Stimulated activated CD8-positive, alpha-beta memory T cell treated with anti-CD3 and anti-CD28 coated beads, Interleukin-2, amount 100 ng/mL, for 1 hour (primary cell): ENCODE data around the gene CENPP.

Experiments
- DNase-seq, 2 donors: peaks; one replicate each; pipeline ENCODE4 v3.0.0-alpha.2; 2020; ENCODE audit warnings: low read depth in 2 of 2

Gene CENPP

DNA sequence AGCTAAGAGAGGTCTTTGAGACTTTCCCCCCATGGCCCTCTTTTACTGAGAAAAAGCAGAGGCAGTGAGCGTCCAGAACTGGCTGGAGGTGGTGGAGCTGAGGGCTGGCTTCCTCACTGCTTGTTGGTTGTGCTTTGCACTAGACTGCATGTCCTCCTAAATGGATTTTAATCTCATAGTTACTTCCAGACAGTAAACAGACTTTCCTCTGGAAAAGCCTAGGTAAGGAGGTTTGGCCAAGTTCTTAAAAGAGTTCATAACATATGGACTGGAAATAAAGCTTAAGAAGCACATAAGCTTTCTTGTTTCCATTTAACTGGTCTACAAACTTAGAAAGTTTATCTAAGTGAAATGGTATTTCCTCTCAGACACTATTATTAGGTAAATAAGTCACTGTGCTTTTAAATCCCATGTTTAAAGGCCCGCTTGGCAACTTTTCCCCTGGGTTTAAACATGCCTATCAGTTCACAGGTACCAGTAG, 154.6 kb downstream of the CENPP start:
- DNase-seq, result no peak

DNA sequence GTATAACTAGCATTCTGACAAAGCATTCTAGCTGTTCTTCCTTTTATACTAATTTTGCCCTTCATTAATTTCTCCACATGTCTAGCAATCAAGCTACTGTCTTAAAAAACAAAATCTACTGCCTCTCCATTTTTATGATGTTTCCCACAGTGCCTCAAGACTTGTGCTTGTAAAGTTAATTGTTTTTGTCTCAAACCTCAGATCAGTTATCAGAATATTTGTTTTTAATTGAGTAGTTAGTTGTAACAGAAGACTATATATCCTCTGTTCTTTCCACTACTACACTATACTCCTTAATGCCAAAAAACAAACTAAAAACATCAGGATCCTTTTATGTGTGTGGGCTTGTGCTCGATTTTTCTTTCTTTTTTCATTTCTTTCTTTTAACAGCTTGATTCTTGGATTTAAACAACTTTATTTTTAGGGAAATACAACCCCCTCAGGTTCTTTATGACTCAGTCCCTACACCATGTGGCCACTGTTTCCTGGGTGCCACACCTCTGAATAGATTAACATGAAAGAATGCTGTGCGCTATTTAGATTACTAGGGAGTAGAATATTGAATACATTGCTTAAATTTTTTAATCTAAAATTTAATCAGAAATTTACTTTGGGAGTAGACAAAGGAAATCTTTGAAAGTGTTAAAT, 155.4 kb downstream of the CENPP start:
- no peak for DNase-seq

DNA sequence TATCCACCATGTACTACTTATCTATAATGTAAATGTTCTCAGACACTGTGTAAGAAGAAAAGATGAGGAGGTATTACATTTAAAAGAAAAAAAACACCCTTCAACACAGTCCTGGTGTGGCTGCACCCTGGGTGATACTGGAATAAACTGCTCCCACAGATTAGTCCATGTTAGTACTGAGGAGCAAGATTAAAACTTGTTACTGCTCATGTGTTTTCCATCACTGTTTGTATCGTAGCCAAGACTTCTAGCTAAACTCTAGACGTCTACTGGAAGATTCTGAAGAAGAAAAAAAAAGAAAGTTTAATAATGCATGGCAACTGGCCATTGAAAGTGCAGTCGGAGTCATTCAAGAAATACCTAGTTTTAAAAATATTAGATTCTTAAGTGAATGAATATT, 156.6 kb downstream of the CENPP start, which contains the start of gene ASPN:
Gene ASPN (minus strand): TSS at position 178 of the 400 bp plus-strand sequence.
- DNase-seq, result no peak

DNA sequence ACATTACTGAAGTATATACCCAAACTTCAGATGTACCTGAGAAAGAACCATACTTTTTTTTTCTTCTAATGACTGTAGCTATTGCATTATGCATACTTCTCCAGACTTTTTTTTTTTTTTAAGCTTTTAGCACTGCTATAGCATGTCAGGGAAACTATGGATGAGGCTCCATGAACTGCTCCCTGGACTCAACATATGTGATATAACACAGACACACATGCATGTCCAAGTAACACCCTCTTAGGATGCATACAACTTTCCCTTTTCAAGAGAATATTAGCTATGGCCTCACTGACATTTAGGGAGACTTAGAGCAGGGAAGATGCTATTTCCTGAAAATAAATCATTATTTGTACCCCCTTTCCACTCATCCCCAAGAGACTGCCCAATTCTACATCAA, 157.1 kb downstream of the CENPP start:
- no peak for DNase-seq

DNA sequence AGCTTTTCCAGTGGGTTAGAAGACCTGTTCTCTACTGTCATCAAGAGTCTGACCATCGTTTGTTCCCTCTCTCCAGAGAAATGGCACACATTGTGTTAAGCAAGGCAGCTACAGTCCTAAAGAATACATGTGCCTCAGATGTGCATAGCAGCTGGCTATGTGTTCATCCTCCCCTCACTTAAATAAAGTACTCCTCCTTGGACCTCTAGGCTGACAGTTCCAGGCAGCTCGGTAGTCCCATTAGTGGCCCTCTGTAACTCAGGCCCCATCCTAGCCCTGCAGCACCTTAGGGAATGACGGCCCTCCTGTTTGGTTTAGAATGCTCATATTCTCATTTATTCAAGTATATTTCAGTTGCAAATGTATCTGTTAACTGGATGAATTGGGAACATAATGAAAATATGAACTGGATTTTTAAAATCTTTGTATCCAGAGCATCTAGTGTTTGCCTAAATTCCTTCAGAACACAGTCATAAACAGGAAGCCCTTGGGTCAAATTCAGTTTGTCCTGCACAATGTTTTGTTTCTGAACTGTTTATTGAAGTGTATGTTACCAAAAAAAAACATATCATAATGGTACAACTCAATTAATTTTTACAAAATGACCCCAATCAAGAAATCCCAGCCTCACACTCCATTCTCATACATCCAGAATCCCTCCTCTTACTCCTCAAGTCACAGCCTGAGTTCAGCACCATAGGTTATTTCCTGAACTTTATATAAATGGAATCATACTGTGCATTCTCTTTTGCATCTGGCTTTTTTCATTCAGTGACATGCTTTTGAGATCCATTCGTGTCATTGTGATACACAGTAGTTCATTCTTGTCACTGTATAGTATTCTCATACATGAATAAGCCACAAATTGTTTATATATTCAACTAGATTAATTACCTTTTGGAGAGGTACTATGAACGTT, 158.1 kb downstream of the CENPP start:
- no peak for DNase-seq

DNA sequence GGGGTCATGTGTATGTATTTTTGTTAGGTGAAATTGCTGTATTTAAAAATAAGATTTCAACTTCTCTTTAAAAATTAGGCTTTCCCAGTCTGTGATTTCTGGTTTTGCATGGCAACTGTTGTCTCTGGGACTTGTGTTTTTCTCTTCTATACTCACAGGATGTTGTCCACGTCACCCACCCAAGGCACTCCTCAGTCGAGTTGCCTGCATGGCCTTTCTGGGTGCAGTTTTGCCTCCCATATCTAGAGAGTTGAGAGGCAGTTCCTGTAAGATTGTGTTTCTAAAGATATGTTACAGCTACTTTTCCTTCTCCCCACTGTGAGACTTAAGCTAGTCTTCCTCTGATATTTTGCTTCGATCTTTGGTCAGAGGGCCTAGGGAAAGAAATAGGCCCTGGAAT, 158.8 kb downstream of the CENPP start:
- DNase-seq, result no peak

DNA sequence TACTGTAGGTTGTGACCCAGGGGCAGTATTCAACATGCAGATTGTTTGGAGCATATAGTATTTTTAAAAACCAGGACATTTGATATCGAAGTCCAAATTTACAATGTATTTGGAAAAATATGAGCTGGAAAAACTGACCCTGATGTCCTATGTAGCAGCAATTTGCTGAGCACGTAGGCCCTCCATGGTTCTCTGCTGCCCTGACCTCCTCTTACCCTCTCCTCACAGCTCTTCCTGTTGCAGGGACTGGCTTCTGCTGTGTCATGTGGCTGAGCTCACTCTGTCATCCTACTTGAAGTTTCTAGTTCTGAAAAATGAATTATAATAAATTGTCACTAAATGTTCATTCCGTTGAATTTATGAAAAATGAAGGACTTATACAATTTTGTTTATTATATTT, 160.6 kb downstream of the CENPP start:
- DNase-seq, result no peak

DNA sequence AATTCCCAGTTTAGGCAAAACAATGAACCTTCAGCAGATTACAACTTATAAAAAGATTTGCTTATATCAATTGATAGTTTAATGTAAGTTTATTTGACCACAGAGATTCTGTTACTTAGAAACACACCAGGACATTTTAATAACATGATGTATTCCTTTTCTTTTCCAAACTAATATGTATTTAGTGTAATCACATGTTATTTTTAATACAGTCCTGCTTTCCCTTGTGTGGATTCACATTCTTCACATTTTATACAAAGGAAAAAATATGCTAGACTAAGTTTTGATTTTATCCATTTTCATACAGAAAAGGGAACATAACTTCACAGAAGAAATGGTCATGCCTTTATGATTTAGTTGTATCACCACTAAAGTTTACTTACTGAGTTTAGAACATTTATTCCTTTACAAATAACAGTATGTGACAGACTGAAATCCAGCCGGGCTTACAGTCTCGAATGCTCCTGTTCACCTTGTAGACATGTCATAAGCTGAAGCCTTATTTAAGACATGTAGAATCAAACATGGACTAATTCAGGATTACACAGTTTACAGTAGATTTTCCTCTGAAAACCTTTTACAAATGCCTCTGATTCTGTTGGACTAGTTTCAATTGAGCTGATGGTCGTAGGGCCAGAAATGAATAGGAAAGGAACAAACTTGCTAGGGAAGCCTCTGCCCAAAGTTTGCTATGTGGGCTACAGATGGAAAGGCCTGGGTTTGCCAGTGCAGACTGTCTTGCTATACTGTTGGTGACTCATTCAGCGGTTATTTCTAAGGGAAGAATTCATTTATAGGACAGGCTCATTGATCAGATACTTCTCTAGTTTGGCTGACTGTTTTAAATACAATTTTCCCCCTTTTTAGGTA, 163.2 kb downstream of the CENPP start:
- no peak for DNase-seq

DNA sequence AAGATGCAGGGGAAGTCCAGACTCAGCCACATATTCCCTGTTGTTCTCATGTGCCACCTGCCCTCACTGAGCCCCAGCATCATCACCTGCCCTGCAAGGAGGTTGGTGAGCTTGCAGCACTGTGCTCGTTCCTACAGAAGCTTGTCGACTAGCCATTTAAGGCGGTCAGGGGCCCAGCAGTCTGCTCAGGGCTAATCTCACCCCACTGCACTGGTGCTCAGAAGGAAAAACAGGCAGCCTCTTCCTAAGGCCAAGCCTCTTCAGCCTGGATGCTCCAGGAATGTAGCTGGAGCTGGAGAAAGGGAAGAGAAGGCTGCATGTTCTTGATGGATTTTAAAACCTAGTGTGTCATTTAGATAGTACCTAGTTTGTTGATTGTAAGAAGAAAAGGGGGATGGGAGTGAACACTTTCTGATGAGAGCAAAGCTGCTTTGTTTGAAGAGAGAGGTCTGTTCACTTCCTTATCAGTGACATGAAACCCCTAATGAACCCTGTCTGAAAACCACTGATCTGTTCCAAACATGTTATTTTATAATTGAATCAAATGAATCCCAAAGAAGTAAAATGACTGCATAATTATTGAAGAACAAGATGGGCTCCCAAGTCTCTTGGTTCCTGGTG, 167.1 kb downstream of the CENPP start:
- no peak for DNase-seq

DNA sequence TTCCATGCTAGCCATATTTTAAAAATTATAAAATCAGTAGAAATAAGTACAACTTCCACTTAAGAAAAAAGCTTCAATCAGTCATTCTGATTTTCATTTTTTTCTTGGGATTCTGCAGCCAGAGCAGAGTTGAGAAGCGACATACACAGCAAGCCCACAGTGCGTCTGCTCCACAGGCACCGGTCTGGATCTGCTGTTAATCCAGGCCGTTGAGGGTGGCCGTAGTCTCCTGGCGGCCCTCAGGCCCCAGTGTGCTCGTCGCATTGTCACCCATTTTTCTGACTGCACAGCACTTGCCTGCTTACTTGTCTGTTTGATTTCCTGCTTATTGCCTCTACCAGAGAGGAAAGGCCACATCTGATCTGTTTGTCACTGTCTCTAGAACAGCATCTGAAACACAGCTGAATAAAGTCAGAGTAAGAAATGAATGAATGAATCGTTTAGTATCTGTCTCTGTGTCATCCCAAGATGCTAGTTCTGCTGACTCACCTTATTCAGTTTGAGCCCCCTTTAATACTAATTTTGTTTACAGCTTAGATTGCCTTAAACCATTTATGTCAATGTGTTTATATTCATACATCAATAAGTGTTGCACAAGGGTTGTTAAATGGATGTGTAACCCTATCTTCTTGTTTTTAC, 168.1 kb downstream of the CENPP start:
- no peak for DNase-seq

DNA sequence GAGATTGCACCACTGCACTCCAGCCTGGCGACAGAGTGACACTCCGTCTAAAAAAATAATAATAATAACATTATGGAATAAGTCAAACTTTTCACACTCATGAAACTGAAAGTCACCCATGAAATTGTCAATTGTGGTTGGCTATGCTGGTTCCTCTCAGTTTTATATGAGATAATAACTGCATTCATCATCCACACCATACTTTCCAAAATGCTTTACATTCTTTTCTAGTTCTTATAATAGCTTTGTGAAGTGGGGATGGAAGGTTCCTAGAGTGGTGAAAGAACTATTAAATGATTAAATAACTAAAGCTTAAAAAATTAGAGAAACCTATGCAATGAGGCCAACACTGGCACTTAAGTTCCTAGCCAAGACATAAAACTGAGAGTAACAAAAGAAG, 169.1 kb downstream of the CENPP start:
- DNase-seq, result no peak

DNA sequence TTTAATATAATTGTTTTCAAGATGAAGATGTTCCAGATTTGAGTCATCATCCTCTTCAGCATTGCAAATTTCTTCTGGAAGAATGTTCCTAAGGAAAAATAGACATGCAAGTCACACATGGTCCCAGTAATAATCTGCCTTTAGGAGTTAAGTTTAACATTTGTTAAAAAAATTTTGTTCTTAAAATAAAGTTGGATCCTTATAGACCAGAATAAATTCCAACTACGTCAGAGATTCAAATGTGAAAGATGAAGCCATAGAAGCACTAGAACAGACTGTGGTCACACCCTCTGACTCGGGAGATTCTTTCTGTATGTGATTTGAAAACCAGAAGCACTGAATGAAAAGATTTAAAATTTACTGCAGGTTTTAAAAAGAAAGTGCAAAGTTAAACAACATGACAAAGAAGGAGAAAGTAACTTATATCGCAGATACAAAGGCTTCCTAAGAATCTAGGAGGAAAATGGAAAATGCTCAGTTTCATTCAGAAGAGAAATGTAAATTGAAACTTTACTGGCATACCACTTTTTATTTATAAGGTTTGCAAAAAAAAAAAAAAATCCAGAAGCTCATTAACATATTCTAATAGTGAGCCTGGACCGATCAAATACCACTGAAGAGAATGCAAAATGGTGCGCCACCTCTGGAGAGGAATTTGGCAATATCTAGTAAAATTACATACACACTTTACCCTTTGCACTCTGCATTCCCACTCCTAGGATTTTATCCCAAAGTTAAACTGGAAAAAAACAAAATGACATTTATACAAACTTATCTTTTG, 170.8 kb downstream of the CENPP start:
- DNase-seq, result no peak

DNA sequence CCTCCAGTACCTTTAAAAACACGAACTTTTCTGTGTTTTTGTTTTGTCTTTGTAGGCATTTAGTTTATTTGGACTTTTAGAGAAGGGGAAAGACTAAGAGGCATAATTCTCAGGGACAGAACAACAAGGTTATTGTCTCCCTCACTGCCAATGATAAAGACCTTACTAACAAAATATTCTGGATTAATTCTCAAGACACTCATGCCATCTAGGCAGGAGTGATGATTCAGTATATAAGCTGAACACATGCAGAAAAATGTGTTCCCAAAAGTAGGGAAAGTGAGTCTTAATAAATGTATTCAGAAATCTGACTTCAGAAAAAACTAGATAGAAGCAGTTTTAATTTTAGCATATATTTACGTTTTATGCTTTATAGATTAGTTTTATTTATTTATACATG, 173.9 kb downstream of the CENPP start:
- no peak for DNase-seq

DNA sequence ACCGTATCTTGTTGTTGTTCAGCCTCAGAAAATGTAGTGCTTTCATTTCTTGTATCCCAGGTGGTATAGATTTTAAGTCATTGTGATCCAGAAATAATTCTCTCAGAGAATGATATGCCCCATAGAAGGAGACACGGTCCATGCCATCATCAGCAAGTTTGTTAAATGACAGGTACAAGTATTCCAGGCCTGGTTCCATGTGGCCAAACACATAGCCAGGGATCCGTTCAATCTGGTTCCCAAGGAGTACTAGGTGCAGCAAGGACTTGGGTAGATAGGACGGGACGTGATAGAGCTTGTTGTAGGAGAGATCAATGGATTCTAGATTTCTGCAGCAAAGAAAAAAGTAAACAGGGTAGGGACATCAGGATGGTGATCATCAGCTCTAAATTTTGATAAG, 175.0 kb downstream of the CENPP start:
- DNase-seq, result no peak

DNA sequence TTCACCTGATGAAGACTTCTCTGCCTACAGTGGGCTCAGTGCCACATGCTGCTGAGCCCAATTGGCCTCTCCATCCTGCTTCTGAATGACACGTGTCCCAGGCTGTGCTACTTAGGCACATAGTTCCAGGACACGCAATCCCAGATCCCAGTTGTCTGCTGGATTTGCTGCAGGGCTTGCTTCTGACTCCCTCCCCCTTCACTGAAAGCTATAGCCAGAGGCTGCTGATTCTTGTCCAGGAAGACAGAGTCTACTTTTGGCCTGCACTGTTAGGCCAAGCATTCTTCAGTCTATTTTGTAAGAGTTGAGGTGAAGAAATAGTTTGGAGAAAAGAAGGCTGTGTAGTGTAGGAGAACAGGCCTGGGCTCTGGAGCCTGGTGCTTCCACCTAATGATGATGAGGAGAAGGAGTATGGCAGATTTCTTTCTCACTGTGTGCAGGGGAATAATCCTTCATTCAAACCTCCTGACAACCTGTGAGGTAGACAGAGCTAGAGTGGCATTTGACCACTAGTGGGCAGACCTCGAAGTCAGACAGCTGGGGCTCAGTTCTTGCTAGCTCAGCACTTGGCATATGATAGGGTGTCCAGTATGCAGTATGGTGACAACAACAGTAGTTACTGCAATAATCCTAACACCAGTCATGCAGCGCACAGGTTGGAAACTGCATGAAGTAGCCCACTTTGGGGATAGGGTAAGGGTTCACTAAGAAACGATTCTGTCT, 176.1 kb downstream of the CENPP start:
- DNase-seq, result no peak

DNA sequence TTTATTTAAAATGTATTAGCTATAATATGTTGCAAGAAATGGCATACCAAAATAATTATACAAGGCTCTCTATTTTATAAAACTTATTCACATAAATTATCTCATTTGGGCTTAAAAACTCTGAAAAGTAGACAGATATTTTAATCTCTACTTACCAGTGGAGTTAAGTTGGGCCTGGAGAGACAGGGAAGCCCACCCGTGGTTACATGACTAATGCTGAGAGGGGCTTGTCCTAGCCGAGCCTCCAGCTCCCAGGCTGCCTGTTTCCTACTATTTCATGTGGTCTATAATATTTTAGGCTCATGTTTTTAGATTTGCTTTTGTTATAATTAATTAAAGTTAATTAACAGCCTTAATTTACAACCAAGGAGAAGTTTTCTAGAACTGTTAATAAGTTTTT, 177.4 kb downstream of the CENPP start:
- no peak for DNase-seq

DNA sequence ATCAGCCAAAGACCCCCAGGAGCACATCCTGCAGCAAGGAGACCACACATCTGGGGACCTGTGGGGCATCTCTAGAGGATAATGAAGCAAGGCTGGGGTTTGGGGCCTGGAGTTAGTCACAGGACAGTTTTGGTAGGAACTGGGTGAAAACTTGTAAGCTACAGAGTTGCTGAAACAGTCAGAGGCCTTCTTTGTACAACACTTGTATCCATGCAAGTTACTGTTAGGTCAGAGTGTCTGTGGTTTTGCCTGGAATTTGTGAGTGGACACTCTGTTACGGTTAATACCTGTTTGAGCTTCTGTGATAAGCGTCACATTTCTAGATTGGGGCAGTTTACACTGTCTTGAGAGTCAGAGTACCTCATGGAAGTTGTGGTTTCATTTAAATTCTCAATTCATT, 179.1 kb downstream of the CENPP start:
- DNase-seq, result no peak

DNA sequence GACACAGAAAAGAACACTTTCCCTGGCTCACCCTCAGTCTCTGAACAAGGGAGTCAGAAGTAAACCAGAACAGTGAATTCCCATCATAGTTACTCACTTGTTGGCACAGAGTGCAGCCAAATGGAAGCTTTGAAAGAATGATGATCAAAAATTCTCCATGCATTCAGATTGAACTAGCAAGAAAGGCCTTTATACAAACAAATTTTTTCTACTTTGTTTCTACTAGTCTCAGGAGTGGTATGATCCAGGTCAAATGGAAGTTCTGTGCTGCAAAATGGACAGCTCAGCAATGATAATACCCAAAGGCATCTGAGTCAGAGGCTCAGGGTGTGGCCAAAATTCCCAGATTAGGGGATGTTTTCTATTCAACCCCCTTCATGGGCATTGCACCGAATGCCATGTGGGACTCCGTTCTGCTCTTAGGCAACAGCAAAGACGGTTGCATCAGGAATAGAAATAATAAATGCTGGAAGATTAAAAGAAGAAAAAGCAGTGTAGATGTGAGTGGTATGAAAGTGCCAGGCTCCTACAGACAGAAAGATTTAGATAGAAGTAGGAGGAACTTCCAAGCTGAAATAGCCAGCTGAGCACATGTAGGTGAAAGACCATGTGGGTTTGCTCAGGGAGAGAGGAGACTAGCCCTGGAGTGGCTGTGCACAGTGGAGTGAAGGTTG, 180.6 kb downstream of the CENPP start:
- no peak for DNase-seq

DNA sequence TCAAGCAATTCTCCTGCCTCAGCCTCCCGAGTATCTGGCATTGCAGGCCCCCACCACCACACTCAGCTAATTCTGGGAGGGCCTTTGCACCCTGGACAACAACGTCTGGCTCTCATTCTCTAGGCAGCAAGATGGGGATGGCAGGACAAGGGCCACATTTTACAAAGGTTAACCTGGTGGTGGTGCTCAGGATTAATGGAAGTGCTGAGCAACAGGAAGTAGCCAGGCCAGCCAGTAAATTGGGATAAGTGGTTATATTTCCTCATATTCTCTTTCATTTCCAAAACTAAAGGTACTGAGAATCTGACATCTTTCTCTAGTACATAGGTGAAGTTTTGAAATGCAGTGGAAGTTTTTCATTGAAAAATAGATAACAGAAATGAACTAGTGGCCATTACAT, 181.3 kb downstream of the CENPP start:
- no peak for DNase-seq
